Astrocyte of the spinal cord (primary cell): ENCODE results near the gene SLC2A11.

Experiments
- DNase-seq: peaks from one replicate; pipeline ENCODE4 v3.0.0; 2011; ENCODE audit warnings: low read depth, low spot score
- H3K4me3 ChIP-seq: 2 replicates; pipeline ENCODE4 v1.5.1; 2011; ENCODE audit warnings: low read depth, mild to moderate bottlenecking, low read length, moderate library complexity
- in situ Hi-C: cut with HindIII; loops from 2 replicates; pipeline ENCODE4 v1.10.0; 2017; ENCODE audit warnings: low sequenced_read_pairs
- TF ChIP-seq, protein P1 (sequence below): IDR thresholded peaks from 2 replicates; pipeline ENCODE4 v1.5.1; 2012; ENCODE audit warnings: low read depth, mild to moderate bottlenecking, low read length, inconsistent platforms

SLC2A11 gene

GRCh38 chr22:23820748-23821211, 36.9 kb upstream of the SLC2A11 start:
- in situ Hi-C loops: no loop called here

GRCh38 chr22:23822101-23822671, 35.5 kb upstream of the SLC2A11 start:
- in situ Hi-C loops: no loop called here
- no peak overlapping the region for H3K4me3 ChIP-seq
- TF ChIP-seq, protein P1, sequence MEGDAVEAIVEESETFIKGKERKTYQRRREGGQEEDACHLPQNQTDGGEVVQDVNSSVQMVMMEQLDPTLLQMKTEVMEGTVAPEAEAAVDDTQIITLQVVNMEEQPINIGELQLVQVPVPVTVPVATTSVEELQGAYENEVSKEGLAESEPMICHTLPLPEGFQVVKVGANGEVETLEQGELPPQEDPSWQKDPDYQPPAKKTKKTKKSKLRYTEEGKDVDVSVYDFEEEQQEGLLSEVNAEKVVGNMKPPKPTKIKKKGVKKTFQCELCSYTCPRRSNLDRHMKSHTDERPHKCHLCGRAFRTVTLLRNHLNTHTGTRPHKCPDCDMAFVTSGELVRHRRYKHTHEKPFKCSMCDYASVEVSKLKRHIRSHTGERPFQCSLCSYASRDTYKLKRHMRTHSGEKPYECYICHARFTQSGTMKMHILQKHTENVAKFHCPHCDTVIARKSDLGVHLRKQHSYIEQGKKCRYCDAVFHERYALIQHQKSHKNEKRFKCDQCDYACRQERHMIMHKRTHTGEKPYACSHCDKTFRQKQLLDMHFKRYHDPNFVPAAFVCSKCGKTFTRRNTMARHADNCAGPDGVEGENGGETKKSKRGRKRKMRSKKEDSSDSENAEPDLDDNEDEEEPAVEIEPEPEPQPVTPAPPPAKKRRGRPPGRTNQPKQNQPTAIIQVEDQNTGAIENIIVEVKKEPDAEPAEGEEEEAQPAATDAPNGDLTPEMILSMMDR: no peak
- no peak for DNase-seq

More at GRCh38 chr22:23820748-23821211, 36.9 kb upstream of the SLC2A11 start:
- DNase-seq: no peak
- TF ChIP-seq, protein P1: no peak
- H3K4me3 ChIP-seq: no peak overlapping the region

DNA sequence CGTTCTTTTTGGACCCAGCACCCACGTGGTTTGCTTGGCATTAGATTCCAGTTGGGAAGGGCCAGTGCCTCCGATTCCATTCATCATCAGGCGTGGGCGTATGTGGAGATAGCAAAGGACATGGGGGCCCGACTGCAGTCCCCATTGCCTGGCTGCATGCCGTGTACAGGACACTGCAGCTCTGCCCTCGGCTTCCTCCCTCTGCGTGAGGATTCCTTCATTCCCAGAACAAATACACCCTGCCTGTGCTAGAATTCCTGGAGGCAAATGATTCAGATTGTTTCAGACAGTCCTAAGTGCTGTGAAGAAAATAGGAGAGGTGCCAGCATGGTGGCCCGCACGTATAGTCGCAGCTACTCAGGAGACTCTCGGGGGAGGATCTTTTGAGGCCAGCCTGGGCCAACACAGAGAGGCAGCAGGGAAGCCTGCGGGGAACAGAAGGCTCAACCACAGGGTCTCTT, 34.3 kb upstream of the SLC2A11 start:
- in situ Hi-C loops: no loop called here
- no peak for DNase-seq
- no peak overlapping the region for H3K4me3 ChIP-seq
- TF ChIP-seq, protein P1: no peak

- TF ChIP-seq, protein P1: no peak
- no peak for DNase-seq
- no peak overlapping the region for H3K4me3 ChIP-seq
- in situ Hi-C loops: no loop called here
Measured at GRCh38 chr22:23824476-23825245, 33.0 kb upstream of the SLC2A11 start.

DNA sequence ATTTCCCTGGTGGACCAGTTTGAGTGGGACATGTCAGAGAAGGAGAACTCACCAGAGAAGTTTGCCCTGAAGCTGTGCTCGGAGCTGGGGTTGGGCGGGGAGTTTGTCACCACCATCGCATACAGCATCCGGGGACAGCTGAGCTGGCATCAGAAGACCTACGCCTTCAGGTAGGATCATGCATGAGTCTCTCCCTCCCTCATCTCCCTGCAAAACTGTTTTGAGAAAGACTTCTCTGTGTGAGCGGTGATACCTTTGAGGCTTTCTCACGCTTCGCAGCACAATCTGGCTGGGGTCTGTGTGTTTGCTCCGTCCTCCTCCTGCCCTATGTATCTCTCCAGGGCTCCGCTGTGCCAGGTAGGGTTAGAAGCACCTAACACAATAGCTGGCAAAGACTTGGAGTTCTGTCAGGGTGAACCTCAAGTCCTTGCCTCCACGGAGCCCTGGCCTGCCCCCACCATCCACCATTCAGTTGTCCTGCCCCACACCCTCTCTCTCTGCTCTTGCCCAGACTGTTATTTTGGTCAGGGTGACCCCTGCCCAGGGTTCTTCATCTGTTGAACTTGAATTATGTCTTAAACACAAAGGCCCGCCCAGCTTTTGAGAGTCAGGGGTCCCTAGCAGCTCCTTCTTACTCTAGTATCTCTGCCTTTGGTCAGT, 32.3 kb upstream of the SLC2A11 start:
- DNase-seq: no peak
- H3K4me3 ChIP-seq: no peak overlapping the region
- TF ChIP-seq, protein P1: no peak
- in situ Hi-C loops: no loop called here

- H3K4me3 ChIP-seq: no peak overlapping the region
- DNase-seq: peak; percentile 9
- TF ChIP-seq, protein P1: no peak
Measured at GRCh38 chr22:23826510-23827350, 30.9 kb upstream of the SLC2A11 start.

More at GRCh38 chr22:23826510-23827350, 30.9 kb upstream of the SLC2A11 start:
- in situ Hi-C loops: no loop called here
